Stimulated activated naive CD8-positive, alpha-beta T cell treated with anti-CD3 and anti-CD28 coated beads, Interleukin-15, Interleukin-2, amounts not matched to agents 100 ng/mL and 50 ng/mL, for 24 hours (primary cell): ENCODE results near the gene CBX4.

ENCODE experiments used
- H3K27ac Mint-ChIP-seq: one replicate; pipeline ENCODE4 v1.8.0; 2021; ENCODE audit warnings: mild to moderate bottlenecking, mixed read lengths
- H3K27me3 Mint-ChIP-seq: one replicate; pipeline ENCODE4 v1.8.0; 2021; ENCODE audit warnings: mixed read lengths
- H3K36me3 Mint-ChIP-seq: one replicate; pipeline ENCODE4 v1.8.0; 2021; ENCODE audit warnings: low read depth, mixed read lengths
- H3K4me1 Mint-ChIP-seq: one replicate; pipeline ENCODE4 v1.8.0; 2021; ENCODE audit warnings: low read depth, mixed read lengths
- H3K4me3 Mint-ChIP-seq: one replicate; pipeline ENCODE4 v1.8.0; 2021; ENCODE audit warnings: mild to moderate bottlenecking, mixed read lengths
- H3K9me3 Mint-ChIP-seq: one replicate; pipeline ENCODE4 v1.8.0; 2021; ENCODE audit warnings: mixed read lengths

The CBX4 gene

GRCh38 chr17:79799538-79800324 is 39.5 kb downstream of the CBX4 start:
- Mint-ChIP-seq H3K4me3 (peak overlapping the region; percentile 23), H3K9me3 (no peaks in the 10 kb centered on the region), H3K27me3 (peaks cover 48% of the 10 kb centered on the region), H3K4me1 (peaks cover 56% of the 10 kb centered on the region), H3K27ac (peak overlapping the region; percentile 8), H3K36me3 (peaks cover 4% of the 10 kb centered on the region)

GRCh38 chr17:79799174-79799537 is 40.1 kb downstream of the CBX4 start:
- no peaks in the 10 kb centered on the region for H3K36me3 Mint-ChIP-seq
- no peaks in the 10 kb centered on the region for H3K9me3 Mint-ChIP-seq
- no peak overlapping the region for H3K27ac Mint-ChIP-seq
- H3K4me1 Mint-ChIP-seq = peaks cover 50% of the 10 kb centered on the region
- H3K27me3 Mint-ChIP-seq = peaks cover 44% of the 10 kb centered on the region
- peak overlapping the region; percentile 23 for H3K4me3 Mint-ChIP-seq

GRCh38 chr17:79798299-79799173 is 40.7 kb downstream of the CBX4 start:
- Mint-ChIP-seq H3K4me1 (peaks cover 47% of the 10 kb centered on the region), H3K27ac (peak overlapping the region; percentile 26), H3K36me3 (no peaks in the 10 kb centered on the region), H3K9me3 (no peaks in the 10 kb centered on the region), H3K27me3 (peaks cover 44% of the 10 kb centered on the region), H3K4me3 (peak overlapping the region; percentile 54)

- H3K36me3 Mint-ChIP-seq = no peaks in the 10 kb centered on the region
- H3K27ac Mint-ChIP-seq = no peak overlapping the region
- H3K9me3 Mint-ChIP-seq = no peaks in the 10 kb centered on the region
- H3K4me3 Mint-ChIP-seq = peak overlapping the region; percentile 80
- H3K27me3 Mint-ChIP-seq = peaks cover 39% of the 10 kb centered on the region
- peaks cover 47% of the 10 kb centered on the region for H3K4me1 Mint-ChIP-seq
These were observed 41.5 kb downstream of the CBX4 start for GRCh38 chr17:79797492-79798298.

- H3K36me3 Mint-ChIP-seq = no peaks in the 10 kb centered on the region
- peaks cover 39% of the 10 kb centered on the region for H3K27me3 Mint-ChIP-seq
- peak within 1 kb of the TSS; percentile 49 for H3K27ac Mint-ChIP-seq
- peaks cover 45% of the 10 kb centered on the region for H3K4me1 Mint-ChIP-seq
- H3K4me3 Mint-ChIP-seq = peak within 1 kb of the TSS; percentile 80
- H3K9me3 Mint-ChIP-seq = no peaks in the 10 kb centered on the region
These were observed 42.3 kb downstream of the CBX4 start, which contains the start of gene CBX8 for GRCh38 chr17:79796763-79797491. Gene CBX8 (minus strand): TSS chr17:79797077. CDS start chr17:79796998, 79 bp downstream.

- peaks cover 36% of the 10 kb centered on the region for H3K27me3 Mint-ChIP-seq
- peaks cover 41% of the 10 kb centered on the region for H3K4me1 Mint-ChIP-seq
- H3K36me3 Mint-ChIP-seq = no peaks in the 10 kb centered on the region
- no peak overlapping the region for H3K27ac Mint-ChIP-seq
- no peaks in the 10 kb centered on the region for H3K9me3 Mint-ChIP-seq
- peak overlapping the region; percentile 80 for H3K4me3 Mint-ChIP-seq
These were observed 42.8 kb downstream of the CBX4 start for GRCh38 chr17:79796444-79796762.

- peak overlapping the region; percentile 80 for H3K4me3 Mint-ChIP-seq
- no peaks in the 10 kb centered on the region for H3K36me3 Mint-ChIP-seq
- H3K9me3 Mint-ChIP-seq = no peaks in the 10 kb centered on the region
- peak overlapping the region; percentile 49 for H3K27ac Mint-ChIP-seq
- H3K27me3 Mint-ChIP-seq = peaks cover 39% of the 10 kb centered on the region
- peaks cover 44% of the 10 kb centered on the region for H3K4me1 Mint-ChIP-seq
These were observed 43.3 kb downstream of the CBX4 start for GRCh38 chr17:79795795-79796443.

- H3K4me1 Mint-ChIP-seq = peaks cover 39% of the 10 kb centered on the region
- H3K9me3 Mint-ChIP-seq = no peaks in the 10 kb centered on the region
- no peaks in the 10 kb centered on the region for H3K36me3 Mint-ChIP-seq
- no peak overlapping the region for H3K4me3 Mint-ChIP-seq
- H3K27me3 Mint-ChIP-seq = peaks cover 35% of the 10 kb centered on the region
- H3K27ac Mint-ChIP-seq = no peak overlapping the region
These were observed 44.4 kb downstream of the CBX4 start for GRCh38 chr17:79794659-79795511.

GRCh38 chr17:79793924-79794304 is 45.3 kb downstream of the CBX4 start:
- H3K4me3 Mint-ChIP-seq = no peak overlapping the region
- H3K4me1 Mint-ChIP-seq = peaks cover 31% of the 10 kb centered on the region
- H3K27ac Mint-ChIP-seq = no peak overlapping the region
- peaks cover 34% of the 10 kb centered on the region for H3K27me3 Mint-ChIP-seq
- no peaks in the 10 kb centered on the region for H3K36me3 Mint-ChIP-seq
- H3K9me3 Mint-ChIP-seq = no peaks in the 10 kb centered on the region

GRCh38 chr17:79792984-79793923 is 46.0 kb downstream of the CBX4 start:
- Mint-ChIP-seq H3K27ac (no peak overlapping the region), H3K4me1 (peaks cover 24% of the 10 kb centered on the region), H3K36me3 (no peaks in the 10 kb centered on the region), H3K9me3 (no peaks in the 10 kb centered on the region), H3K27me3 (peaks cover 34% of the 10 kb centered on the region), H3K4me3 (no peak overlapping the region)

- Mint-ChIP-seq H3K36me3 (no peaks in the 10 kb centered on the region), H3K9me3 (no peaks in the 10 kb centered on the region), H3K27me3 (peaks cover 42% of the 10 kb centered on the region), H3K4me1 (peaks cover 24% of the 10 kb centered on the region), H3K4me3 (no peak overlapping the region), H3K27ac (no peak overlapping the region)
These were observed 46.8 kb downstream of the CBX4 start for GRCh38 chr17:79792341-79792871.

- Mint-ChIP-seq H3K4me1 (peaks cover 21% of the 10 kb centered on the region), H3K4me3 (no peak overlapping the region), H3K36me3 (no peaks in the 10 kb centered on the region), H3K9me3 (no peaks in the 10 kb centered on the region), H3K27ac (no peak overlapping the region), H3K27me3 (peaks cover 48% of the 10 kb centered on the region)
These were observed 47.5 kb downstream of the CBX4 start for GRCh38 chr17:79791735-79792161.
